Measurements from ENCODE around the gene SARNP. TPM values are rescaled to one million over a fixed set of nuclear protein-coding genes. Genes with fewer than 3 reads are reported as not detected.
A peak's percentile ranks its signal among the peaks of the same experiment; 100 is the strongest.

The SARNP gene
- total RNA-seq, 4 donors from 2014 or later: 46.5 to 66.2 (median 62.8) TPM

DNA sequence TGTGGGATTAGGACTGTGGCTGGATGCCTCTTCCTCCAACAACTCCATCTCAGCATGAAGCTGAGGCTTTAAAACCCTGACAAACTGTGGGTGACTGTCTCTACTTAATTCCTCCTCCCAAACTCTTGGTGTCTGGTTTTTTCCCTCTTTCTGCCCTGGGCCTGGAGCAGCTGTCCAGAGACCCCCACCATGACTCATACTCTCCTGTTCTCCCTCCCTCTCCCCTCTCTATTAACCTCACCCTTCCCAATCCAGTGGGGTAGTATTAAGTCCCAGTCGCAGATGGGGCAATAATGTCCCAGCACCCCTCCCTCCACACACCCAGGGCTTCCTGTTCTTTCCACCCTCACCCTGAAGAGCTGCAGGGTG is 13.9 kb upstream of the SARNP start:
- TF ChIP-seq POLR2A (IDR thresholded peaks at IDR 0.05): no peak
- no peak for TF ChIP-seq CTCF (IDR thresholded peaks at IDR 0.05 in 4 of 5, conservative IDR thresholded peaks at IDR 0.05 in 1 of 5)
- ATAC-seq (no peak), DNase-seq (no peak)
- H3K27me3 ChIP-seq: no peaks in the 10 kb centered on the region
- H3K4me1 ChIP-seq: peaks cover 25 to 33% of the 10 kb centered on the region in 2 donors
- H3K36me3 ChIP-seq: no peaks in the 10 kb centered on the region
- intact Hi-C loops (cut with DNase I; ENCODE audit: low total_unique reads): no loop called here
- no peaks in the 10 kb centered on the region for H3K9me3 ChIP-seq
- in situ Hi-C loops (cut with MboI; ENCODE audit: low sequenced_read_pairs in 4 of 4): no loop called here
- H3K27ac ChIP-seq: peak overlapping the region; percentile 82 to 89 (median 88)
- peak overlapping the region; percentile 85 to 97 (median 96) for H3K4me3 ChIP-seq

GRCh38 chr12:55830601-55831446 is 13.3 kb upstream of the SARNP start:
- intact Hi-C loops (cut with DNase I; ENCODE audit: low total_unique reads): no loop called here
- Histone ChIP-seq H3K4me1 (peaks cover 29 to 38% of the 10 kb centered on the region in 2 donors), H3K27ac (peak overlapping the region; percentile 82 to 89 (median 88)), H3K27me3 (no peaks in the 10 kb centered on the region), H3K36me3 (no peaks in the 10 kb centered on the region), H3K4me3 (peak overlapping the region; percentile 85 to 97 (median 96)), H3K9me3 (no peaks in the 10 kb centered on the region)
- no peak for TF ChIP-seq CTCF (IDR thresholded peaks at IDR 0.05 in 4 of 5, conservative IDR thresholded peaks at IDR 0.05 in 1 of 5)
- peak; percentile 39 to 53 for TF ChIP-seq POLR2A (IDR thresholded peaks at IDR 0.05)
- DNase-seq (peak; percentile 29 to 51), ATAC-seq (no peak)
- in situ Hi-C loops (cut with MboI; ENCODE audit: low sequenced_read_pairs in 4 of 4): no loop called here

DNA sequence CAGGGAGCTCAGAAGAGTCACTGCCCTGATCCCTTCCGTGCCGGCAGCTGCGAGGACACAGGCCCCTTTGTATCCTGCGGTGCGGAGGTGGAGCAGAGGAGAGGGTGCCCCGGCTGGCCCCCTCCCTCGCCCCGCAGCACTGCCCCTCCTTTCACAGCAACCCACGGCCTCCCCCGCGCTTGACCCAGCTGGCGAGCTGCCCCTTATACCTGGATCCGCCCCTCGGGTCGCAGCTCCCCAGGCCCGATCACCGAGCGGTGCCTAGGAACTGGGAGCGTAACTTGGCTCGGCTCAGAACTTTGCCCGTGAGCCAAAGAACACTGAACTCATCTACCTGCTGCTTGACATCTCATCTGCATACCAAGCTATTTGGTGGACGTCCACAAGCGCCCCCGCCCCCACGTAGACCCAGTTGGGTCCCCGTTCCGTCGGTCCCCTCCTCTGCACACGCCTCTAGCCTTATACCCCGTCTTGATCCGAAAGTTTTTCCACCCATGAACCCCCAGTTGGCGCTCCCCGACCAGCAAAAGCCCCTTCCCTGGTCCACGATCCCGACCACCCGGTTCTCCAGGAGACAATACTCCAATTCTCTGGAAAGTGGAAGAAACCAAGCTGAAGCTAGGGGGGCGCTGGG is 12.6 kb upstream of the SARNP start:
- H3K27ac ChIP-seq: peak overlapping the region; percentile 82 to 89 (median 88)
- no peaks in the 10 kb centered on the region for H3K27me3 ChIP-seq
- H3K4me3 ChIP-seq: peak overlapping the region; percentile 85 to 97 (median 96)
- no peaks in the 10 kb centered on the region for H3K36me3 ChIP-seq
- no peak for TF ChIP-seq CTCF (IDR thresholded peaks at IDR 0.05 in 4 of 5, conservative IDR thresholded peaks at IDR 0.05 in 1 of 5)
- in situ Hi-C loops (cut with MboI; ENCODE audit: low sequenced_read_pairs in 4 of 4) (loop anchor here in 1 of 4 donors (10.0 kb wide), 1 partner anchor 95 kb away; no protein-coding TSS in a partner anchor), intact Hi-C loops (cut with DNase I; ENCODE audit: low total_unique reads) (loop anchor here (1.0 kb wide), 2 partner anchors 13 to 97 kb away; partner anchors contain the start of genes PYM1 and SARNP)
- DNase-seq: no peak
- no peaks in the 10 kb centered on the region for H3K9me3 ChIP-seq
- peak in 1 of 2 donors; percentile 8 for ATAC-seq
- peaks cover 33 to 39% of the 10 kb centered on the region in 2 donors for H3K4me1 ChIP-seq

DNA sequence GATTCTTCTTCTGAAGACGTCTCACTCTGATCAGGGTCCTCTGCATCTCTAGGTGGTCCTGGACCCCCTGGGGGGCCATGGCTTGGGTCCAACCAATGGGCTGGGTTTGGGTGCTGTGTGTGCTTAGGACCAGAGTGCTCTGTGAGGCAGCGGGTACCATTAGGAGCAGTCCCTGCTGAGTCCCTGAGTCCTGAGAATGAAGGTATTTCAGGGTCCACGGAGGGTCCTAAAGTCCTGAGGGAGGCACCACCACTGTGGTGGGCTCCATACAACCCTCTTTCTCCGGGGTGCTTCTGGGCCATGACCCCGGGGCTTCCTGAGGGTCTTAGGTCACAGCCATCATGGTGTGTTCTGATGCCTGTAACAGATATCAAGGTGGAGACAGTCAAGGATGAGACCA is 10.8 kb upstream of the SARNP start:
- Histone ChIP-seq H3K4me3 (peak overlapping the region in 3 of 4 donors; percentile 85 to 95 (median 88)), H3K27me3 (no peaks in the 10 kb centered on the region), H3K27ac (peak overlapping the region; percentile 86 to 89 (median 88)), H3K36me3 (no peaks in the 10 kb centered on the region), H3K4me1 (peaks cover 38 to 39% of the 10 kb centered on the region in 2 donors), H3K9me3 (no peaks in the 10 kb centered on the region)
- intact Hi-C loops (cut with DNase I; ENCODE audit: low total_unique reads) (no loop called here), in situ Hi-C loops (cut with MboI; ENCODE audit: low sequenced_read_pairs in 4 of 4) (loop anchor here in 1 of 4 donors (10.0 kb wide), 1 partner anchor 94 kb away; no protein-coding TSS in a partner anchor)
- TF ChIP-seq POLR2A (IDR thresholded peaks at IDR 0.05) (no peak), CTCF (IDR thresholded peaks at IDR 0.05 in 4 of 5, conservative IDR thresholded peaks at IDR 0.05 in 1 of 5) (no peak)
- DNase-seq: no peak
- ATAC-seq: no peak

Data from gastrocnemius medialis (tissue), 4 donors.